Vagina (tissue), 2 donors: ENCODE results near the gene LIPT2. TPM values are rescaled to one million over a fixed set of nuclear protein-coding genes. Genes with fewer than 3 reads are reported as not detected.
"Not testable (repeated sequence)": the region's sequence is repeated elsewhere in the genome, so short reads cannot be mapped to it uniquely, and the experiment has no call there.

Source experiments
- DNase-seq, 2 donors: peaks; one replicate each; pipeline ENCODE4 v3.0.0-alpha.2; 2017; ENCODE audit errors: extremely low spot score in 2 of 2
- H3K27ac ChIP-seq: fragments of 200-600 bp; sonication (generic); one replicate; pipeline ENCODE4 v1.5.1; 2019
- H3K27me3 ChIP-seq: fragments of 200-600 bp; sonication (generic); one replicate; pipeline ENCODE4 v1.5.1; 2019
- H3K36me3 ChIP-seq, 2 donors: fragments of 200-600 bp; sonication (generic); one replicate each; pipeline ENCODE4 v1.5.1; 2017 to 2019
- H3K4me1 ChIP-seq: fragments of 200-600 bp; sonication (generic); one replicate; pipeline ENCODE4 v1.5.1; 2019
- H3K4me3 ChIP-seq, 2 donors: fragments of 200-600 bp; sonication (generic); 1 replicate in 1 of 2; 2 replicates in 1 of 2; pipeline ENCODE4 v1.5.1; 2016 to 2019
- H3K9me3 ChIP-seq: fragments of 200-600 bp; sonication (generic); one replicate; pipeline ENCODE4 v1.5.1; 2019
- CTCF ChIP-seq, 3 experiments: fragments of 450-650 bp in 2 of 3; fragments of 200-600 bp in 1 of 3; sonication (generic) in 1 of 3; IDR thresholded peaks; one replicate each; pipeline ENCODE4 v1.5.1; 2017 to 2019; ENCODE audit warnings: antibody characterized with exemption in 3 of 3, mild to moderate bottlenecking in 2 of 3, moderate library complexity in 2 of 3
- POLR2A ChIP-seq, 2 donors: fragments of 450-650 bp; IDR thresholded peaks; one replicate each; pipeline ENCODE4 v1.6.1; 2017; ENCODE audit warnings: antibody characterized with exemption in 2 of 2, mild to moderate bottlenecking in 2 of 2, moderate library complexity in 2 of 2
- POLR2AphosphoS5 ChIP-seq, 2 donors: sonication (generic); formaldehyde crosslinking; IDR thresholded peaks; one replicate each; pipeline ENCODE4 v1.9.0; 2017; ENCODE audit warnings: antibody characterized with exemption in 2 of 2, mild to moderate bottlenecking in 2 of 2, low read depth in 1 of 2; ENCODE audit not compliant: insufficient read depth in 1 of 2
- intact Hi-C: fragments of 100-400 bp; cut with DNase I; formaldehyde crosslinking; loops from one replicate; pipeline ENCODE4 v1.15.1; 2023
- total RNA-seq: library from RNA; depleted of rRNA; stranded (reverse); fragments of >200 nt; gene quantifications from one replicate; pipeline ENCODE4 v1.2.3, GENCODE V29; 2016

LIPT2 gene
- total RNA-seq, 1 donor from 2014 or later, result 3.9 TPM

GRCh38 chr11:74520316-74520715 lies 26.8 kb upstream of the LIPT2 start:
- Histone ChIP-seq H3K36me3 (no peaks in the 10 kb centered on the region), H3K27ac (no peak overlapping the region), H3K27me3 (no peaks in the 10 kb centered on the region), H3K9me3 (no peaks in the 10 kb centered on the region), H3K4me1 (peaks cover 8% of the 10 kb centered on the region), H3K4me3 (no peak overlapping the region)
- DNase-seq, result no peak
- TF ChIP-seq POLR2A (IDR thresholded peaks at IDR 0.05), result no peak
- TF ChIP-seq POLR2AphosphoS5 (IDR thresholded peaks at IDR 0.05; ENCODE audit: insufficient read depth in 1 of 2, low read depth in 1 of 2), result no peak
- TF ChIP-seq CTCF (IDR thresholded peaks at IDR 0.05), result no peak
- intact Hi-C loops, result no loop called here

GRCh38 chr11:74519710-74520109 lies 26.2 kb upstream of the LIPT2 start:
- H3K27me3 ChIP-seq, result no peaks in the 10 kb centered on the region
- no peaks in the 10 kb centered on the region for H3K9me3 ChIP-seq
- DNase-seq, result no peak
- H3K27ac ChIP-seq, result no peak overlapping the region
- H3K36me3 ChIP-seq, result no peaks in the 10 kb centered on the region
- TF ChIP-seq CTCF (IDR thresholded peaks at IDR 0.05) (no peak), POLR2AphosphoS5 (IDR thresholded peaks at IDR 0.05; ENCODE audit: insufficient read depth in 1 of 2, low read depth in 1 of 2) (no peak), POLR2A (IDR thresholded peaks at IDR 0.05) (no peak)
- peaks cover 8% of the 10 kb centered on the region for H3K4me1 ChIP-seq
- intact Hi-C loops, result no loop called here
- no peak overlapping the region for H3K4me3 ChIP-seq

GRCh38 chr11:74517592-74517991 lies 24.1 kb upstream of the LIPT2 start:
- intact Hi-C loops, H3K27me3 ChIP-seq, H3K27ac ChIP-seq, H3K9me3 ChIP-seq, H3K4me3 ChIP-seq, DNase-seq, H3K4me1 ChIP-seq, H3K36me3 ChIP-seq: not testable (repeated sequence)

GRCh38 chr11:74507582-74507981 lies 14.1 kb upstream of the LIPT2 start:
- TF ChIP-seq POLR2A (IDR thresholded peaks at IDR 0.05) (no peak), POLR2AphosphoS5 (IDR thresholded peaks at IDR 0.05; ENCODE audit: insufficient read depth in 1 of 2, low read depth in 1 of 2) (no peak), CTCF (IDR thresholded peaks at IDR 0.05) (no peak)
- intact Hi-C loops, result no loop called here
- Histone ChIP-seq H3K36me3 (no peaks in the 10 kb centered on the region), H3K27ac (no peak overlapping the region), H3K9me3 (no peaks in the 10 kb centered on the region), H3K27me3 (no peaks in the 10 kb centered on the region), H3K4me3 (no peak overlapping the region), H3K4me1 (no peaks in the 10 kb centered on the region)
- no peak for DNase-seq

- TF ChIP-seq CTCF (IDR thresholded peaks at IDR 0.05), result no peak
- no peak for TF ChIP-seq POLR2A (IDR thresholded peaks at IDR 0.05)
- TF ChIP-seq POLR2AphosphoS5 (IDR thresholded peaks at IDR 0.05; ENCODE audit: insufficient read depth in 1 of 2, low read depth in 1 of 2), result no peak
- no peaks in the 10 kb centered on the region for H3K9me3 ChIP-seq
- H3K4me1 ChIP-seq, result no peaks in the 10 kb centered on the region
- H3K36me3 ChIP-seq, result no peaks in the 10 kb centered on the region
- no peak overlapping the region for H3K4me3 ChIP-seq
- no peak overlapping the region for H3K27ac ChIP-seq
- no peak for DNase-seq
- H3K27me3 ChIP-seq, result no peaks in the 10 kb centered on the region
- intact Hi-C loops, result no loop called here
Observed at GRCh38 chr11:74506823-74507222, 13.3 kb upstream of the LIPT2 start.

GRCh38 chr11:74505911-74506310 lies 12.4 kb upstream of the LIPT2 start:
- intact Hi-C loops, result no loop called here
- no peak for DNase-seq
- H3K27ac ChIP-seq, result no peak overlapping the region
- TF ChIP-seq POLR2A (IDR thresholded peaks at IDR 0.05), result no peak
- no peak for TF ChIP-seq POLR2AphosphoS5 (IDR thresholded peaks at IDR 0.05; ENCODE audit: insufficient read depth in 1 of 2, low read depth in 1 of 2)
- no peak for TF ChIP-seq CTCF (IDR thresholded peaks at IDR 0.05)
- H3K36me3 ChIP-seq, result no peaks in the 10 kb centered on the region
- no peaks in the 10 kb centered on the region for H3K27me3 ChIP-seq
- H3K4me3 ChIP-seq, result no peak overlapping the region
- H3K4me1 ChIP-seq, result no peaks in the 10 kb centered on the region
- no peaks in the 10 kb centered on the region for H3K9me3 ChIP-seq
